GM21526 (cell line): ENCODE data around the gene RGS2.

Source experiments
- ATAC-seq: cut with Tn5 transposase; IDR thresholded peaks from one replicate; pipeline ENCODE4 v1.9.1; 2021; ENCODE audit warnings: moderate library complexity; ENCODE audit not compliant: unreplicated experiment, low FRiP score

Gene RGS2

DNA sequence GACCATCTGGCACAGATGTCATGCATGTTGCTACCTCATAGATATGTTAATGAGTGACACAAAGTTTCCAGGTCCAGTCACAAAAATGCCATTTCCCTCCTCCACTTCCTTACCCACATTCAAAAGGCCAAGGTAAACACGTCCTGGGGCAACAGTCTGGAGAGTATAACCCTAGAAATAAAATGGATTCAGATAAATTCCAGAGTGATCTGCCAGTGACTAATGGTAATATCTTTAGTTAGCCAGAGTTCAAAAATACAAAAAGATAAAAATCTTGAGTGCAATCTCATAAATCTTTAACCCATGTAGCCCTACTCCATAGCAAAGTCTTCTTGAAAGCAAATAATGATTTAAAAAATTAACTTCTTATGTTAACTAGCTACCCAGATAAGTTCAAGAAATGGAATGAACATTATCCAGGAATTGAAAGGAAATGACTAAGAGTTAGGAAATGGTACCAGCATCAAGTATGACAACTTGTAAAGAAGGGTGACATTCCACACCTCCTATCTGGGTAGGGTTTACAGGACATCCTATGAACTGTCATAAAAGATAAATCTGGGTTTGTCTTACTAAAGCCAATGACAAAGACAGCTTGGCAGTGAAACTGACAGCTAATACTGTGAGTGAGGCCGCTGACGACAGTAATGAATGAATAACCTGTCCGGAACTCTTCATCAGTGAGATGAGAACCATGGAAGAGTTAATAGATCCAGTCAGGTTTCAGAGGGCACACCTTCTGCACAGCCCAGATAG, 18.1 kb downstream of the RGS2 start:
- no peak for ATAC-seq

DNA sequence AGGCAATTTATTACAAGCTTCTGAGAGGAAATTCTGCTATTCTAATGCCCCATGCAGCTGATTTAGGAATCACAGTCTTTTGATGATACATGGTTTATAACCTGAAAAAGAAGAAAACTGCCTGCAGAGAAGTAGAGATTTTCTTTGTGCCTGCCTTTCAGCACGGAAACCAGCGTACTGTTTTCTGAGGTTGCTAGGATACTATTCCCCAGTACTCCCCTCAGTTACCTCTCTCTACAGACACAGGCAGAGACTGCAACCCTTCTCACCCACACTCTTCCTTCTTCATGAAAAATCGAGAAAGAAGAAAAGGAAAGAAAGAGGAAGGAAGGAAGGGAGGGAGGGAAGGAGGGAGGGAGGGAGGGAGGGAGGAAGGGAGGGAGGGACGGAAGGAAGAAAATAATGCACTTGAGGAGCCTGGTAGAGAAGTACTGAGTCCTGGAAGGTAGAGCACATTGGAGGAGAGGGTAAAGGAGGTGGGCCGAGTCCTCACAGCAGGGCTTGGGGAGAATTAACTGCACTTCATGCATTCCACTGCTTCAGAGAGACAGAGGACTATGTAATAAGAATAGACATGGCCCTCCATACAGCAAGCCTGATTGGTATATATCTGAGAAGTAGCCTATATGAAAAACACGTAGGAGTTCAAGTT, 21.9 kb downstream of the RGS2 start:
- no peak for ATAC-seq

DNA sequence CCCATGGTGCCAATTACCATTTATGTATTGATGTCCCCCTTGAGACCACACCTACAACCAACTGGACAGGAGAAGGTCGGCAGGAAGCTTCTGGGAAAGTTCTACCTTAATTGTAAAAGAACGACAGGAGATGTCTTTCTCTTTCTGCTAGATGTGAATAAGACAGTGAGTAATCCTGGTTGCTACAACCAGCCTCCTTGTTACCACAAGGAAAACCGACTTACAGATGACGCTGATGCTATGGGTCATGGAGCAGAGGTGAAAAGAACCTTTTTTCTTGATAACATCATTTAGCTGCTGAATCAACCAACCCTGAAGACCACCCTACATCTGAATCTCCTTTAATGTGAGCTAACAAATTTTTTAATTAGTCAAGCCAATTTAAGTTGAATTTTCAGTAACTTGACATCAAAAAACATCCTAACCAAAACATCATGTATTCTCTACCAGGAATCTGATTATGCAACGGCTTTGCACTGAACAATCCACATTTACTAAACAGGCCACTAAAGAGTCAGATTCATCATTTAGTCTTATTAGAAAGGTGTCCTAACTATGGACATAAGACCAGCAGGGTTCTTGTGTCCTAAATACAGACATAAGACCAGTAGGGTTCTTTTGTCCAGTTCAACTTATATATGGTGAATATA, 23.0 kb downstream of the RGS2 start:
- no peak for ATAC-seq

DNA sequence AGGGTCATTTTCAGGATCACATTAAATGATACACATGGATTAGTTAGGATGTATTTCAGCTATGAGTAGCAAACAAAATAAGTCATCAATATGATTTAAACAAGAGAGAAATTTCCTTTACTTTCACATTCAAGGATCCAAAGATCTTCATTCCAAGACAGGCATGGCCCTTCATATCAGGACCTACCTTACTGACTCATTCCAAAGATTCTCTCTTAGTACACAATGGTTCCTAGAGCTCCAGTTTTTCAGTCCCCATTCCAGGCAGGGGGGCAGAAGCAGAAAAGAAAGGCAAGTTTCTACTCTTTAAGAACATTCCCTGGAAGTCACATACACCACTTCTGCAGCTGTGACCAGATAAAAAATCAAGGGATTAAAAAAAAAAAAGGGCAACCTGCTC, 23.7 kb downstream of the RGS2 start:
- no peak for ATAC-seq

DNA sequence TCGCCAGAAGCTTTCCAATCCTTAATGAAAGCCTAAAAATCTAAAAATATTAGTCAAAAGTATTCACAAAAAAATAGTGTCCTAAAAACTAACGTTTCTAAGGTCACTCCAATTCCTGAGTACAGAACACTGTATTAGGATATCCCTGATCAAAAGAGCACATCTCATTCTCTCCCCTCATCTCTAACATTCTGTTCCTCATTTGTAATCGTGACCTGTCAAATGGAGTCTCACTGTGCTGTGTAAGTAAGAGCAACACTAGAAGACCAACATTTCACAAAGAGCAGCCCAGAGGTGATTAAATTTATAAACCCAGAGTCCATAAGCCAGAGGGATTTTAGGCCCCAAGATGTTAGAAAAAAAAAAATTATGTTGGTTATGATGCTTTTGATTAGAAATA, 26.3 kb downstream of the RGS2 start:
- no peak for ATAC-seq

DNA sequence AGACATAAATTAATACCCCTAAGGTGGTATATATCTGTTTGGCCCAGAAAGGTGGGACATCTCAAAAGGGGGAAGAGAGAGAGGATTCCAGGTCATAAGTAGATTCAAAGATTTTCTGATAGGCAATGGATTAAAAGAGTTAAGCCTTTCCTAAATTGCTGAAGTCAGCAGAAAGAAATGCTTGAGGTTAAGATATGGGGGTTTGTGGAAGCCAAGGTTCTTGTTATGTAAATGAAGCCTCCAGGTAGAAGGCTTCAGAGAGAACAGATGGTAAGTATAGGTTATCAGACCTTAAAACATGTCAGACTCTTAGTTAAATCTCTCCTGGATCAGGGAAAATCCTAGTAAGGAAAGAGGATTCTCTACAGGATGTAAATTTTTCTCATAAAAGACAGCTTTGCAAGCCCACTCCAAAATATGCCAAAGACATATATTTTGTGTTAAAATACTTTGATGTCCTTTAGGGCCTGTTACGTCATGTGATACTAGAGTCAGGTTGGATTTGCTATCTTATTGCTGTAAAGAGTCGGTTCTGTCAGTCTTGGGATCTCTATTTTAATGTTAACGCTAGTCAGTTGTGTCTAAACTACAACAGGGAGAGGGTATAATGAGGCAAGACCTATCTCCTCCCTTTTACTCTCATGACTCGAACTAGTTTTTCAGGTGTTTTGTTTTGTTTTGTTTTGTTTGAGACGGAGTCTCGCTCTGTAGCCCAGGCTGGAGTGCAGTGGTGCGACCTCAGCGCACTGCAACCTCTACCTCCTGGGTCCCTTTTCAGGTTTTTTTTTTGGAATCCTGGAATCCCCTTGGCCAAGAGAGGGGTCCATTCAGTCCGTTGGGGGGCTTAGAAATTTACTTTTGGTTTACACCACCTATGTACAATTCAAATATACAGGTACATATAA, 30.6 kb downstream of the RGS2 start:
- no peak for ATAC-seq

DNA sequence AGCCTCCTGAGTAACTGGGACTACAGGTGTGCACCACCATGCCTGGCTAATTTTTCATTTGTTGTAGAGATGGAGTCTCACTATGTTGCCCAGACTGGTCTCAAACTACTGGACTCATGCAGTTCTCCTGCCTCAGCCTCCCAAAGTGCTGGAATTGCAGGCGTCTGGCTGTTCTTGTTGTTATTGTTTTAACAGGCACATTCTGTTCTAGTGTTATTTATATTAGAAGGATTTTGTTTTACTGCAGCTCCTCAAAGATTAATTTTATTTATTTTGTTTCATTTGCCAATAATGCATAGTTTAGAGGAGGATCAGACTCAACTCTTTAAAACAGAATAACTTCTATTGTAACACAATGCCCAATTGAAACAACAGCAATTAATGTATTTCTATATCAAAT, 35.5 kb downstream of the RGS2 start:
- no peak for ATAC-seq

DNA sequence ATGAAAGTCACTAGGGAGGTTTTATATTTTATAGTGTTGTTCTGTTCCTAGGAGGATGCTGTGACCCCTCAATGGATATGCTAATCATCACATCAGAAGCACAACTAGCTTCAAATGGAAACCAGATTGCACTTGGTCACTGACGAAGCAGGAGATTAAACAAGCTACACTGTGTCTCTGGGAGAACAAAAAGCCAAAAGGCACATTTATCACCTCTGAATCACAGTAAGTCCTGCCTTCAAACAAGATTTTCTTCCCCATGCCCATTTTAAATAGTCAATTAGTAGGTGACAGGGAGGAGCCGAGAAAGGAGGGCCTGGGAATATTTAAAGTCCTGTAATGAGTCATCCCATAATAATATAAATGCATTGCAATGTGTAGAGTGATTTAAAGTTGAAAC, 38.1 kb downstream of the RGS2 start:
- no peak for ATAC-seq

DNA sequence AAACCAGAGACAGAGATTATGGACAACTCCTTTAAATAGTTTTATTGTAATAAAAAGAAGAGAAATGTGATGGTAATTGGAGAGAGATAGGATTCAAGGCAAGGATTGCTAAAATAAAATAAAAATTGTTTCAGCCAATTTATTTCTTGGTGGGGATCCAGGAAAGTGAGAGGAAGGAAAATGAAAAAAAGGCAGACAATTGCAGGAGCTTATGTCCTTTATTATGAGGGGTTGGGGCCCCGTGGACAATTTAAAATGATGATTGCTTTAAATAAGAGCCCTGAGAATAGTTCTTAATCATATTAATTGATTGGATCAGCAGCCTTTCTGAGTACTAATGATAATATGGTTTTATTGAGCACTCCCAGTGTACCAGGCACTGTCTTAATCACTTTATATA, 40.2 kb downstream of the RGS2 start:
- ATAC-seq: no peak

DNA sequence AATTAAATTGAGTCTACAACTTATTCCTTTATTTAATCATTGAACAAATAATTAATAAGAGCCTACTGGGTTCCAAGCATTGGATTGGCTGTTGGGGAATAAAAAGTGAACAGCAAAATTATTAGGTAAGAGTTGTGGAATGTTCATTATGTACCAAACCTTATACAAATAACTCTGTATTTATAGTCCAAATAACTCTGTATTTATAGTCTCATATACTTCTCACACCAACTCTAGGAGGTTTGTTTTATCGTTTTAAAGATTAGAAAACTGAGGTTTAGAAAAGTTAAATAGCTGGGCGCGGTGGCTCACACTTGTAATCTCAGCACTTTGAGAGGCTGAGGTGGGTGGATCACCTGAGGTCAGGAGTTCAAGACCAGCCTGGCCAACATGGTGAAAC, 40.6 kb downstream of the RGS2 start:
- no peak for ATAC-seq

DNA sequence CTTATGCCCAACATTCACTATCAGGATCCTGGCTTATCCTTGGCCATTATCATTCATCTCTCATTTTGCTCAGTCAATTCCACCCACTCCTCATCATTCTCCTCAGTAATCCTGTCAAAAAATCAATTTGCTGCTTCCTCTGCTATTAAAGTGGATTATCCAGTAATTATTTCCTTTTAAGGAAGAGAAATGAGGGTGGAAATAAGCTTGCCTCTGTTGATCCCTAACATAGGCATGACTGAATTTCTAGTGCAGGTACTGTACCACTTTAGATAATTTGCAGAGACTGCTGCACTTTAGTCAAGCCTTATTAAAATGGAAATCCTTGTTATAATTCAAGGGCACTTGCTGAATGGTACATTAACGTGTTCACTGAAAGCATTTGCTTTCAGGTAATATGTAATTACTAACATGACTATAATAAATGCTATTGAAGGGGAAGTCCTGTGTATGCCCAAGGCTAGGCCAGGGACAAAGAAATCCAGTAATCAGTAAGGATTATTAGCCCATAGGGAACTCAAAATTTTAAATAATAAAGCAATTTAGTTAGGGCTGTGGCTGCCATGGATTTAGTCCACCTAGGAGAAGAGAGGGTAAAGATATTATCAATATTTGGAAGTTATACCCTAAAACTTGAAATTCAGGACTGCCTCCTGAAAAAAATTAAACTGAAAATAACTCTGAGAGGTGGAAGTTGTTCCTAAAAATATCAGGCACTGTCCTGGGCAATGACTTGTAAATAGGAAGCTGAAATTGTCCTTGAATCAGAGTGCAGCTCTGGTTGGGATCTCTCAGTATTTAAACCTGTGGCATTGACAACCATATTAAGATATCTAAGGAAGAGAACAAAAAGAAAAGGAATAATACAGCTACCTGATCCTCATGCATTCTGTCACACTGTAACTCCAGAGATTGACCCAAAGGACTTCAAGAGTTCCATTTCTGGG, 43.4 kb downstream of the RGS2 start:
- no peak for ATAC-seq

DNA sequence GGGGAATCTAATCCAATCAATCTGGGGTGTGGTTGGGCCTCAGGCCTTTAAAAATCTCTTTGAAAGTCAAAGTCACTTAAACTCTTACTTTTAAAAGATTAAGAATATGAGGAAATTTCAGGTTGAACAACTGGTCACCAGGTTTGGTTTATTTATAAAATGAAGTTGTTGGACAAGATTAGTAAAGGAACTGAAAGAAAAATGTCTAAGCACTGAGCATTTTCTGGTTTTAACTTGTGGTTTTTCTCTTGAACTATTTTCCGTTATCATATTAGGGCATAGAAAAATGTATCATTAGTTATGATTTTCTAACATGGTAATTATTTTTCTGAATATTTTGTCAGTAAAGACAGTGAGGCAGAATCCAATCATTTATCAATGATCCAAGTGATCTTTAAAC, 49.6 kb downstream of the RGS2 start:
- ATAC-seq: no peak

DNA sequence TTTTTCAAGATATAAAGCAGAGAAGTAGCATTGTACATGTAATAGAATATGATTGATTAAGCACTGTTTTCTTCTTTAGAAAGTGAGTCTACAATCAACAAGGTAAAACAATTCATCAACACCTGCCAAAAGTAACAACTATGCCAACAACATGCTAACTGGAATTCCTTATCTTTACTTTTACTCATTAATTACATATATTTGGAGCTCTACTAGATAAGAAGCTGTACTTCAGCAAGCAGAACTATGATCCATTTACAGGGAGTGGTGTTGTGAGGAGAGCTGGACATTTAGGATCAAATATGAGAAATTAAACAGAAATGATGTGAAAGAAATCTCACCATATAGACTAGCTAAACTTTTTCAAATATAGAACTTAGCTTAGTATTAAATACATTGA, 51.0 kb downstream of the RGS2 start:
- ATAC-seq: no peak

DNA sequence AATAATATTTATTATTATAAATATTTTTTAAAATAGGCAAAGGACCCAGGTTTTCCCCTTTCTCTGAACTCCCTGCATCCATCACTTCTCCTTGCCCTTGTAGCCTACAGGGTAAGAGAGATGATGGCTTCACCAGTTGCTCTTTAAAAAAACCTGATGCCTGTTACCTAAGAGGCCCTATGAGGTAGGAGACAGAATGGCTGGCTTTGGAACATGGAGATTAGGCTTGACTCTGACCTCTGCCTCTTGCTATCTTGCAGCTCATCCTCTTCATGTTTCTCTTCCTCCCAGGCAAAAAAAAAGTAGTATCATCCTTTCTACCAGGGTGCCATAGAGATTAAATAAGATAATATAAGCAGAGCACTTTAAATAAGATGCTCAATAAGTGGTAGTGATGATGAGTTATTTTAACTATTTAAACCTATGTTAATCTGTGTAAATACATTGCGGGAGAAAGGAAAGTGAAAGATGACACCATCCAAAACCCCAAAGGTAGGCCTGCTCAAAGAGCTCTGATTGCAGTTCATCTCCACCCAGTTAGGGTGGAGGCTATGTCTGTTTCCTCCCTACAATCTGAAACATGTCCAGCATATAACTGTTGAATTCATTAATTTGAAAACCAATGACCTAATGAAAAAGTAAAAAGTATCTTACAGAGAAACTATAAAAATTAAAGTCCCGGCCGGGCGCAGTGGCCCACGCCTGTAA, 51.8 kb downstream of the RGS2 start:
- no peak for ATAC-seq

DNA sequence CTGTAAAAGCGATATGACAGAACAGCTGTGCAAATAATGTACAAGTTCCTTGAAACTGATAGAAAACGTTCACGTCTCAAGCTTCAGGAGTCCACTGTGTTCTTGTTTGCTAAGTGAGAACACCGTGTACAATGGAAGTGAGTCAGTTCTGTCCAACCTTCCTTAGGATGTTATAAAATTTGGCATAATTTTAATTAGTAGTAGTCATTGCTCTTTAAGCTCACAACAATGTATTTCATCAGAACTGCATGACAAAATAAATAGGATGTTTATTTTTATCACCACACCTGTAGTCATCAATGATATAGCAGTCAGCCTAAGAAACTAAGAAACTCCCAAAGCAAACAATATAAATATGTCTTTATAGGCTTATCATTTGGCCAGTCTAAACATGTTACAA, 53.0 kb downstream of the RGS2 start:
- ATAC-seq: no peak
